Tibial nerve (tissue), 4 donors: ENCODE measurements around the gene KDM5C. TPM values are rescaled to one million over a fixed set of nuclear protein-coding genes. Genes with fewer than 3 reads are reported as not detected.

Experiments used
- DNase-seq, 2 donors: peaks; one replicate each; pipeline ENCODE4 v3.0.0-alpha.2; 2019; ENCODE audit warnings: low spot score in 2 of 2
- H3K27ac ChIP-seq, 4 donors: fragments of 200-600 bp; sonication (generic) in 3 of 4; one replicate each; pipeline ENCODE4 v1.5.1; 2017 to 2019; ENCODE audit warnings: mild to moderate bottlenecking in 1 of 4
- H3K27me3 ChIP-seq, 2 donors: fragments of 200-600 bp; sonication (generic) in 1 of 2; one replicate each; pipeline versions ENCODE4 v1.5.1 to v1.6.0; 2017 to 2019
- H3K36me3 ChIP-seq, 3 donors: fragments of 200-600 bp; sonication (generic); one replicate each; pipeline ENCODE4 v1.5.1; 2018 to 2019
- H3K4me1 ChIP-seq, 4 donors: fragments of 200-600 bp; sonication (generic) in 3 of 4; one replicate each; pipeline ENCODE4 v1.5.1; 2017 to 2019
- H3K4me3 ChIP-seq, 4 donors: fragments of 200-600 bp; sonication (generic) in 3 of 4; one replicate each; pipeline ENCODE4 v1.5.1; 2017 to 2019; ENCODE audit warnings: mild to moderate bottlenecking in 1 of 4, moderate library complexity in 1 of 4
- H3K9me3 ChIP-seq, 4 donors: fragments of 200-600 bp; sonication (generic) in 3 of 4; one replicate each; pipeline ENCODE4 v1.5.1; 2017 to 2019
- EP300 ChIP-seq, 2 donors: sonication (generic); formaldehyde crosslinking; IDR thresholded peaks; one replicate each; pipeline ENCODE4 v1.6.1; 2017; ENCODE audit warnings: antibody characterized with exemption in 2 of 2, mild to moderate bottlenecking in 1 of 2
- POLR2A ChIP-seq, 2 donors: fragments of 450-650 bp; IDR thresholded peaks; one replicate each; pipeline ENCODE4 v1.6.1; 2017; ENCODE audit warnings: antibody characterized with exemption in 2 of 2, mild to moderate bottlenecking in 2 of 2, moderate library complexity in 2 of 2
- WGBS, 2 donors: methylation state at CpG; one replicate each; pipeline ENCODE4 v1.1.5; 2018; 5-methylcytosine and 5-hydroxymethylcytosine counted together
- small RNA-seq: library from RNA; depleted of rRNA; stranded (forward); fragments of <200 nt; gene quantifications from one replicate; pipeline ENCODE3, GENCODE V24; 2016
- total RNA-seq, 4 donors: library from RNA; depleted of rRNA; stranded (reverse); fragments of >200 nt; gene quantifications; one replicate each; pipeline ENCODE4 v1.1.0, GENCODE V29; 2016
- TF ChIP-seq, protein P1 (sequence below), 5 experiments: fragments of 200-600 bp in 3 of 5; fragments of 450-650 bp in 2 of 5; sonication (generic) in 3 of 5; IDR thresholded peaks; one replicate each; pipeline ENCODE4 v1.5.1; 2016 to 2019; ENCODE audit warnings: antibody characterized with exemption in 5 of 5, mild to moderate bottlenecking in 3 of 5, moderate library complexity in 2 of 5

Gene KDM5C
- total RNA-seq, 4 donors from 2014 or later: 56.8 to 127 (median 112) TPM

- no peak overlapping the region for H3K4me3 ChIP-seq
These were observed 71.4 kb downstream of the KDM5C start for GRCh38 chrX:53153581-53153980.

More at GRCh38 chrX:53153581-53153980, 71.4 kb downstream of the KDM5C start:
- Histone ChIP-seq H3K9me3 (no peaks in the 10 kb centered on the region), H3K4me1 (no peaks in the 10 kb centered on the region), H3K27ac (no peak overlapping the region), H3K36me3 (no peaks in the 10 kb centered on the region), H3K27me3 (no peaks in the 10 kb centered on the region)
- no peak for DNase-seq
- whole genome bisulfite sequencing, 2 donors: 76 to 100% methylated on average over 1 of the region's 1 CpG
- TF ChIP-seq, protein P1, sequence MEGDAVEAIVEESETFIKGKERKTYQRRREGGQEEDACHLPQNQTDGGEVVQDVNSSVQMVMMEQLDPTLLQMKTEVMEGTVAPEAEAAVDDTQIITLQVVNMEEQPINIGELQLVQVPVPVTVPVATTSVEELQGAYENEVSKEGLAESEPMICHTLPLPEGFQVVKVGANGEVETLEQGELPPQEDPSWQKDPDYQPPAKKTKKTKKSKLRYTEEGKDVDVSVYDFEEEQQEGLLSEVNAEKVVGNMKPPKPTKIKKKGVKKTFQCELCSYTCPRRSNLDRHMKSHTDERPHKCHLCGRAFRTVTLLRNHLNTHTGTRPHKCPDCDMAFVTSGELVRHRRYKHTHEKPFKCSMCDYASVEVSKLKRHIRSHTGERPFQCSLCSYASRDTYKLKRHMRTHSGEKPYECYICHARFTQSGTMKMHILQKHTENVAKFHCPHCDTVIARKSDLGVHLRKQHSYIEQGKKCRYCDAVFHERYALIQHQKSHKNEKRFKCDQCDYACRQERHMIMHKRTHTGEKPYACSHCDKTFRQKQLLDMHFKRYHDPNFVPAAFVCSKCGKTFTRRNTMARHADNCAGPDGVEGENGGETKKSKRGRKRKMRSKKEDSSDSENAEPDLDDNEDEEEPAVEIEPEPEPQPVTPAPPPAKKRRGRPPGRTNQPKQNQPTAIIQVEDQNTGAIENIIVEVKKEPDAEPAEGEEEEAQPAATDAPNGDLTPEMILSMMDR (IDR thresholded peaks at IDR 0.05): no peak
- TF ChIP-seq EP300 (IDR thresholded peaks at IDR 0.05) (no peak), POLR2A (IDR thresholded peaks at IDR 0.05) (no peak)

Small RNA genes within 50 kb of the gene (small RNA-seq; reads per million reads assigned to genes)
- gene AL139396.1 (not detected), gene MIR6894 (not detected), gene MIR6895 (not detected)

Other genes starting within 250 kb of the KDM5C start
- 10 to 100 TPM in 1 of 4 donors, 1 to 10 TPM in 3; 5.4 to 11.0 (median 8.0) TPM for gene GPR173, start 176.4 kb downstream of the KDM5C start, total RNA-seq
- 100 to 1,000 TPM; 142 to 210 (median 180) TPM for gene TSPYL2, start 142.8 kb downstream of the KDM5C start, total RNA-seq
- 10 to 100 TPM; 26.4 to 37.6 (median 32.2) TPM for gene KANTR, start 131.1 kb downstream of the KDM5C start, total RNA-seq
- 10 to 100 TPM; 20.4 to 31.8 (median 28.0) TPM for gene IQSEC2, start 56.4 kb upstream of the KDM5C start, total RNA-seq
- 10 to 100 TPM; 22.4 to 64.3 (median 27.4) TPM for gene SMC1A, start 197.4 kb upstream of the KDM5C start, total RNA-seq
- 1 to 10 TPM in 1 of 4 donors, under 1 TPM in 2, not detected in 1; 0.42 to 2.5 (median 0.44) TPM for gene RIBC1, start 197.7 kb upstream of the KDM5C start, total RNA-seq
- 100 to 1,000 TPM in 1 of 4 donors, 10 to 100 TPM in 3; 68.1 to 137 (median 86.0) TPM for gene HSD17B10, start 209.2 kb upstream of the KDM5C start, total RNA-seq